GM19025 (cell line): ENCODE data around the gene MLYCD.

Experiments
- ATAC-seq: cut with Tn5 transposase; IDR thresholded peaks from one replicate; pipeline ENCODE4 v1.9.1; 2021; ENCODE audit warnings: mild to moderate bottlenecking, low read depth, moderate library complexity; ENCODE audit not compliant: unreplicated experiment

MLYCD gene

GRCh38 chr16:83966153-83966696 is 67.3 kb downstream of the MLYCD start:
- no peak for ATAC-seq

GRCh38 chr16:83967091-83967490 is 68.2 kb downstream of the MLYCD start:
- ATAC-seq = no peak

DNA sequence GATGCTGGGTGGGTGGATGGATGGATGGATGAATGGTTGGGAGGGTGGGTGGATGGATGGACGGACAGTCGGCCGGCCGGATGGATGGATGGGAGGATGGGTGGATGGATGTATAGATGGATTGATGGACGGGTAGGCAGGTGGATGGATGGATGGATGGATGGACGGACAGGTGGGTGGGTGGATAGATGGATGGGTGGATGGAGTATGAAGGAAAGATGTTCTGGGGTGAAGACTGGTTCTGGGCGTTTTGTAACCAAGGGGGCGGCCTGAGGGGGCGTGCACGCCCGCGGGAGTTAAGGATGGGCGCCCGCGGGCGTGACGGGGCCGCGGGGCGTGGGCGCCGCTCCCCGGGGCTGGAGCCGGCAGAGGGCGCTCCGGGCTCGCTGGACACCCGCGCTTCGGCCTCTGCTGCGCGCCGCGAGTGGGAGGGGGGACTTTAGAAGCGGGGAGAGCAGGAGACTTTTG is 69.0 kb downstream of the MLYCD start, which contains the start of gene NECAB2:
NECAB2 (plus strand) TSS at position 407 of the 468 bp plus-strand sequence. CDS start 405 bp downstream, outside the sequence.
- ATAC-seq = no peak

DNA sequence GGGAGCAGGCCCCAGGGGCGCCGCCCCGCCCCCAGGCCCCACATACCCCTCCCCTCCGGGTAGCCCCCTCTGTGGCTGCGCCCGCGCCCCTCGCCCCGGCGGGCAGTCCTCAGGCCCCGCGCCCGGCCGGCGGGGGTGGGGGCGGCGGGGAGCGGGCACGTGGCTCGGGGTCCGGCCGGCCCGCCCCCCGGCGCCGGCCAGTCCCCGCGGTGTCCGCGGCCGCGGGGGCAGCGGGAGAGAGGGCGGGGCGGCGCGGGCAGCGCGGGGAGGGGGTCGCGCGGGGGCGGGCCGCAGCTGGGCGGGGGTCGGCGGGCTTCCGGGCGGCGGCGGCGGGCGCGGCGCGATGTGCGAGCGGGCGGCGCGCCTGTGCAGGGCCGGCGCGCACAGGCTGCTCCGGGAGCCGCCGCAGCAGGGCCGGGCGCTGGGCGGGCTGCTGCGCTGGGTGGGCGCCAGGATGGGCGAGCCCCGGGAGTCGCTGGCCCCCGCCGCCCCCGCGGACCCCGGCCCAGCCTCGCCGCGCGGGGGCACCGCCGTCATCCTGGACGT is 69.5 kb downstream of the MLYCD start:
- no peak for ATAC-seq

- no peak for ATAC-seq
Measured at GRCh38 chr16:83968891-83969649, 70.2 kb downstream of the MLYCD start.

DNA sequence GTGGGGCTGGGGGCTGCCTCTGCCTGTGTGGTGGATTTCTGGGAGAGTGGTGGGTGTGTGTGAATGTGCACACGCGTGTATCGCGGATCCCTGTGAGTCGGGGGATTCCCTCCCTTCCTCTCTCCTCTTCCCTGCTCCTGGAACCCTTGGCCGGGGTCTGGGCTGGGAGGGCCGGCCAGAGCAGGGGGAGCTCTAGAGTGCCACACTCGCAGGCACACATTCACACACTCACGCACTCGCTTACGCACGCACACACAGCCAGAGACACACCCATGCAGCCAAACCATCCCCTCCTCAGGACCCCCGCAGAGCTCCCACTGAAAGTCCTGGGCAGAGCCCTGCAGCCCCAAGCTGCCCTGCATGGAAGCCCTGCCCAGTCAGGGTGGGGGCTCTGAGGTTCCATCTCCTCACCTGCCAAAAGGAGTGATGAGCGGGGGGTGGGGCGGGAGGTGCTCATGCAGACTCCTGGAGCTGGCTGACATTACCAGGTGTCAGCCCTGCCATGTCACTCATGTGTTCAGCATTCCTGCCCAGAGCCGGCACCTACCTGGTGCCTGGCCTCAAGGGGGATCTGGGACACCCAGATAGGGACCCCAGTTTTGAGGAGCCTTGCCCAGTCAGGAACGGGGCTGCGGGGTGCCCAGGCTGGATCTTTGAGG is 71.0 kb downstream of the MLYCD start:
- no peak for ATAC-seq

DNA sequence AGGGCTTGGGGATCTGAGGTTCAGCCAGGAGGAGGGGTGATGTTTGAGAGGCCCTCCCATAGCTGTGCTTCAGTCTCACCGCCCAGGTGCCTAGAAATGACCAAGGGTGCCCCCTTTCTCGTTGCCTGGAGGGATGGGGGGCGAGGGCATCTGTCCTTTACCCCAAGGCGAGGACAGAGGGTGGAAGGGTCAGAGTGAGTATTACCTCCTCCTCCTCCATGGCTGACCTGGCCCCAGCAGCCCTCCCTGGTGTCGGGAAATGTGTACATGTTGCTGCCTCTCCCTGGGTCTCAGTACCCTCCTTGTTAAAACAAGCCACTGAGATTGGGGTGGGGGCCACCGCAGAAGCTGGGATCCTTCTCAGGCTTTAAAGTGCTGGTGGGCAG is 71.5 kb downstream of the MLYCD start:
- ATAC-seq = no peak

DNA sequence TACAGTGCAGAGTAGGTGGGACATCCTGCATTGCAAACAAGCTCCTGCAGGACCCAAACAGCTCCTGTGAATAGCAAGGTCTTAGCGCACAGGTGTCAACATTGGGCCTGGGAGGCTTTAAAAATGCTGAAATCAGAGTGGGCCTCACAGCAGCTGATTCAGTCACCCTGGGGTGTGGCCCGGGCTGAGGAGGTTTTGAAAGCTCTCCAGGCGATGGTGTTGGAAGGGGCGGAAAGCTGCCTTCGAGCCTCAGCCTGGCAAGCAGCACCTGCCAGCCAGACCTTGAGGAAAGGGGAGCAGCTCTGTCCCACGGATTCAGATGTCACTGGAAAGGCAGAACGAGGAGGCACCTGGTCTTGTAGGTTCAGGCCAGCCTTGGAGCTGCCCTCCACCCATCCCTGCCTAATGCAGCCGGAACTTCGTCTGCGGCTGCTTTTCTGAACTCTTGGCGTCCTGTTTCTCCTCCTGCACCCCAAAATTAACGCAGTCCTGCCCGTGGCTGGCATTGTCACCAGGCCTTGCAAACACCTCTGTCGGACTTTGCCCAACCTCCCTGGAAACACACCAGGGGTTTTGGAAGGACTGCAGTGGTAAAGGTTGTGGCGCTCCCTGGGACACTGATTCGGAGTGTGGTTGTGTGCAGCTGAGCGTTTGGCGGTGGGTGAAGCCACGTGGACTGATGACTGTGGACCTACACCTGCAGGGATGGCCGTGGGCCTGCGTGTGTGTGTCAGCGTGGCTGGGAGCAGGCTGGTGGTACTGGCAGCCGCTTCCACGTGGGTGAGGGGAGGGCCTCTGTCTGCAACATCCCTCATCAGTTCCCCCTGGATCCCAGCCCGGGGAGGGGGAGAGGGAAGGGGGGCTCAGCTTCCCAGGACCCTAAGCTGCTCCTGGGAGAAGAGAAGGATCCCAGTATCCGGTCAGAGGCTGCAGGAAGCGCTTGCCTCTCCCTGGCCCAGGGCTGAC is 72.5 kb downstream of the MLYCD start:
- no peak for ATAC-seq

GRCh38 chr16:83972256-83973008 is 73.5 kb downstream of the MLYCD start:
- no peak for ATAC-seq

- no peak for ATAC-seq
Measured at GRCh38 chr16:83973077-83973476, 74.2 kb downstream of the MLYCD start.

DNA sequence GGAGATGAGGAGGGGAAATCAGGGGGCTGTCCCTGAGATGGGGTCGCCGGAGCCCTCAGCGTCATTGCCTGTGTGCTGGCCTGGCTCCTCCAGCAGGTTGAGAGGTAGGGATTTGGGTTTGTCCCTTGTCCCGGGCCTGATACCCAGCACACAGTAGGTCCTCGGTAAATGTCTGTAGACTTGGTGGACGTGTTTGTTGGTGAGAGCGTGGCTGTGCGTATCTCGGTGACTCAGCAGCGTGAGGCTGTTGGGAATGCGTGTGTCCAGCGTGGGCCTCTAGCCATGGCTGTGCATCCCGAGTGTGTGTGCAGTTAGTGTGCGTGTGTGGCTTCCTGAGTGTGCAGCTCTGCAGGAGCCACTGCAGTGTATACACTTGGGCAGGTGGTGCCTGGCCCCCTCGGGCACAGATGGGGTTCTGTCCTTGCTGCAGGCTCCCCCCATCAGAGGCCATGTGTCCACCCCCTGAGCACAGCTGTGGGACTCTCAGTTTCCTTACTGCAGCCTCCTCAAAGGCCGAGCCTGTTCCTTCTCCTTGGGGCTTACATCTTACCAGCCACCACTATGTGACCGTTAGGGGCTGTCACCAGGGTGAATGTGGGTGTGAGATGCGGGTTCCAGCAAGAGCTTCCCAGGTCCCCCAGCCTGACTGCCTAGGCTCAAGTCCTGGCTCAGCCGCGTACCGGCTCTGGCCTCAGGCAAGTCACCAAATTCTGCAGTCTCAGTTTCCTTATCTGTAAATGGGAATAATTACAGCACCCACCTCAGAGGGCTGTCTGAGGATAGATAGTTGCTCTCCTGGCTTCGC is 74.9 kb downstream of the MLYCD start:
- ATAC-seq = no peak

- no peak for ATAC-seq
Measured at GRCh38 chr16:83974475-83974874, 75.6 kb downstream of the MLYCD start.

GRCh38 chr16:83975590-83976260 is 76.8 kb downstream of the MLYCD start:
- no peak for ATAC-seq
